ENCODE data around the gene MTMR10. TPM values are rescaled to one million over a fixed set of nuclear protein-coding genes. Genes with fewer than 3 reads are reported as not detected.

Gene MTMR10
- total and polyA plus RNA-seq, 2 experiments from 2014 or later = 7.2 to 8.1 TPM

DNA sequence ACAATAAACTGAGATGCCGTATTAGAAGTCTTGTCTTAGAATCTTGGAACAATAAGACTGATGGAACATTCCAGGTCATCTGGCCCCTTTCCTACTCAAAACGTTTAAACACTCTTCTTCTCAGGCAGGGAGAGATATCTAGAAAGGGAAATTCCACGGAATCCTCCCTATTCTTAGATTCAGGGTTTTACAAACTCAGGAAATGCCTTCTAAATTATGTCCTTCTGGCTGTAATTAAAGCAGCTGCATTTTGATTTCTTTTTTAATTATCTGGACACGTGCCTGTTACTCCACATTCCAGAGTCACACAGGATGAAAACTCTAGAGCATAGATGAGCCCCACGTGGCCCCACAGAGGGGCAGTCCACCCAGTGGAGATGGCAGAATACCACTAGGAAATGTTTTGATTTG, 41.5 kb upstream of the MTMR10 start:
- no peak for TF ChIP-seq EZH2 (IDR thresholded peaks at IDR 0.05; ENCODE audit: insufficient read depth, poor library complexity, severe bottlenecking)
- peak overlapping the region; percentile 78 for H3K4me2 ChIP-seq (ENCODE audit: unreplicated experiment)
- H3K9me3 ChIP-seq (ENCODE audit: low read depth) = no peaks in the 10 kb centered on the region
- peak overlapping the region; percentile 3 for H3K4me3 ChIP-seq
- no peaks in the 10 kb centered on the region for H3K9me2 ChIP-seq (ENCODE audit: insufficient read depth)
- peaks cover 27% of the 10 kb centered on the region for H3K4me1 ChIP-seq (ENCODE audit: insufficient read depth)
- peak overlapping the region; percentile 30; the same call in 1 of the 2 replicates for H3K27ac ChIP-seq
- peak overlapping the region; percentile 64 for H2AFZ ChIP-seq
- no peaks in the 10 kb centered on the region for H3K36me3 ChIP-seq (ENCODE audit: low read depth)
- in situ Hi-C loops (cut with MboI) = no loop called here
- H3K79me2 ChIP-seq (ENCODE audit: insufficient read depth) = no peaks in the 10 kb centered on the region
- H3F3A ChIP-seq (ENCODE audit: insufficient read depth) = peaks cover 19% of the 10 kb centered on the region; the same call in 1 of the 2 replicates
- no peaks in the 10 kb centered on the region for H4K20me1 ChIP-seq (ENCODE audit: insufficient read depth)
- 1 to 3% methylated on average over 5 of the region's 5 CpGs for WGBS, 2 experiments (ENCODE audit: low coverage in 1 of 2, low lambda C conversion rate in 2 of 2, missing lambda C conversion rate in 2 of 2)
- H3K27me3 ChIP-seq (replicated peaks; ENCODE audit: insufficient read depth) = no peaks in the 10 kb centered on the region
- DNase-seq = peak; percentile 41
- H3K9ac ChIP-seq = 0 out of 2 replicates have a peak overlapping the region, but pooled peaks have one; percentile 16

DNA sequence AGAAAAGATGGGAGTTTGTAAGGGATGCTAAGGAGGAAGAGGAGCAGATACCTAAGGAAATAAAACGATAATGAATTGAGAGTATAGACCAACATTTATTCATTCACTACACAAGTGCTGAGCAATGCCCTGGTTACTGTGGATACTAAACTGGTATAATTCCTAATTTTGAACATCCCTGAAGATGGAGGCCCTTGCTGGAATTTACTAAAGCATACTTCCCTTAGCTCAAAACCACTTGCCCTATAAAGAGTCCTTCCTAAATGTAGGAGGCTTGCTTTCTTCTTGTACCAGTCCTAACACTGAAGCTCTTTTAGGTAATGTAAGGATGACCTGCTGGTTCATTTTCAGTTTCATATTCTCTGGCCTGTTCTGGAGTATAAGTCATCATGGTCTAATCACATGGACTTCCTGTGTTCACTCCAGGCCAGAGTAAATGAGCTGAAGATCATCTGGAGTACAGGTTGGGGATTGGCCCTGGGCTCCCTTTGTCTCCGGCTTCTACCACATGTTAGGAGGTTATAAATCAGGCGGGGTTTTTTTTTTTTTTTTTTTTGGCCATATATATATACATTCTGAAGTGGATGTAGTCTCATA, 40.1 kb upstream of the MTMR10 start:
- Histone ChIP-seq H4K20me1 (ENCODE audit: insufficient read depth) (no peaks in the 10 kb centered on the region), H3K4me2 (ENCODE audit: unreplicated experiment) (no peak overlapping the region), H3K36me3 (ENCODE audit: low read depth) (no peaks in the 10 kb centered on the region), H3K9me2 (ENCODE audit: insufficient read depth) (no peaks in the 10 kb centered on the region), H3K27me3 (replicated peaks; ENCODE audit: insufficient read depth) (no peaks in the 10 kb centered on the region), H3K27ac (no peak overlapping the region), H3K4me3 (no peak overlapping the region), H3K4me1 (ENCODE audit: insufficient read depth) (peaks cover 27% of the 10 kb centered on the region), H3K9me3 (ENCODE audit: low read depth) (no peaks in the 10 kb centered on the region), H2AFZ (peak overlapping the region; percentile 71; the same call in 1 of the 2 replicates), H3K79me2 (ENCODE audit: insufficient read depth) (no peaks in the 10 kb centered on the region), H3K9ac (no peak overlapping the region), H3F3A (ENCODE audit: insufficient read depth) (peaks cover 19% of the 10 kb centered on the region; the same call in 1 of the 2 replicates)
- in situ Hi-C loops (cut with MboI) = no loop called here
- TF ChIP-seq EZH2phosphoT487 (IDR thresholded peaks at IDR 0.05; ENCODE audit: insufficient read depth, low read depth) = no peak
- no peak for TF ChIP-seq EZH2 (IDR thresholded peaks at IDR 0.05; ENCODE audit: insufficient read depth, poor library complexity, severe bottlenecking)
- 87 to 91% methylated on average over 3 of the region's 3 CpGs for WGBS, 2 experiments (ENCODE audit: low coverage in 1 of 2, low lambda C conversion rate in 2 of 2, missing lambda C conversion rate in 2 of 2)
- DNase-seq = peak; percentile 50

DNA sequence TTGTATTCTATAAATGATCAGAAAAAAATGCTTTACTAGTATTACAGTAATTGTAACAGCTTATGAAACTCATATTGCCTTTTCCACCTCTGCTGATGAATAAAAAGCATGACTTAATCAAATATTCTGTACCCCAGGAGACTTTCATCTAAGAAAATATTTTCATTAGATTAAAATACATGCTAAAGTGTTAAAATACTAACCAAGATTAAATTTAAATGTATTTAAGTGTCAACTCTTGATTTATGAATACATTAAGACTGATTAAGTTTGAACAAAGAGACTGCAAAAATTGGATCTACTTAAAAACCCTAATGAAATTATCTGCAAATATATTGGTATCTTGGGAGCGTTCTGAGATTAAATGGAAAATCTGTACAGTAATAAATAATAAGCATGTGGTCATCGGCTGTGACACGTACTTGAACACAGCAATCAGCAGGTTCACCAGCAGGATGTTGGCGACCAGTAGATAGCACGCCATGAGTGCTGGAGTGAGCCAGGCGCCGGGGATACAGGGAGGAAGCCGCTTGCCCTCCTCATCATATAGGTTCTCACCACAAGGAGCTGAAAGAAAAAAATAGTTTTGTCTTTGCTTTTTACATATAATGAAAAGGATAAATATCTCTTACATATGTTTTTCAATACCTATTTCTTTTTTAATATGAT, 36.6 kb upstream of the MTMR10 start:
- Histone ChIP-seq H3K79me2 (ENCODE audit: insufficient read depth) (no peaks in the 10 kb centered on the region), H3K9me3 (ENCODE audit: low read depth) (no peaks in the 10 kb centered on the region), H3K27me3 (replicated peaks; ENCODE audit: insufficient read depth) (no peaks in the 10 kb centered on the region), H3K27ac (no peak overlapping the region), H2AFZ (no peak overlapping the region), H3K4me1 (ENCODE audit: insufficient read depth) (peaks cover 39% of the 10 kb centered on the region), H3K36me3 (ENCODE audit: low read depth) (no peaks in the 10 kb centered on the region), H3F3A (ENCODE audit: insufficient read depth) (peaks cover 25% of the 10 kb centered on the region), H3K9me2 (ENCODE audit: insufficient read depth) (no peaks in the 10 kb centered on the region), H3K9ac (no peak overlapping the region), H3K4me2 (ENCODE audit: unreplicated experiment) (no peak overlapping the region), H4K20me1 (ENCODE audit: insufficient read depth) (no peaks in the 10 kb centered on the region), H3K4me3 (no peak overlapping the region)
- in situ Hi-C loops (cut with MboI) = no loop called here
- DNase-seq = no peak
- 84 to 90% methylated on average over 8 of the region's 8 CpGs for WGBS, 2 experiments (ENCODE audit: low coverage in 1 of 2, low lambda C conversion rate in 2 of 2, missing lambda C conversion rate in 2 of 2)
- TF ChIP-seq EZH2 (IDR thresholded peaks at IDR 0.05; ENCODE audit: insufficient read depth, poor library complexity, severe bottlenecking) = no peak
- TF ChIP-seq EZH2phosphoT487 (IDR thresholded peaks at IDR 0.05; ENCODE audit: insufficient read depth, low read depth) = no peak

DNA sequence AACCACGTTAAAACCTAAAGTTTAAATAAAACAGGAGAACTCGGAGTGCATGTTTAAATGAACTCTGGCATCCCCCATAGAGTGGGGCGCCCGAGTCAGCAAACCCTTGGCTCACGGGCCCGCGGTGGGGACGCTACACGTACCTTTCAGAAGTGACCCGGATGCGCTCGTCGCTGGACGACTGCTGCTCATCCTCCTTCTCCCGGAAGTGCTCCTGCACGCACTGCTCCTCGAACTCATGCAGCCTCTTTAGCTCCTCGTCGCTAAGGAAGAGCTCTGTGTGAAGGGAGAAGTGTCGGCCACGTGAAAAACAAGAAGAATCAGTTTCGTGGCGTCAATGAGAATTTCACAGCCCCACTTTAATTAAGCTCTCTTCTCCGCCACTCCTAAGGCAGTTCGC, 34.6 kb upstream of the MTMR10 start:
- DNase-seq = no peak
- H4K20me1 ChIP-seq (ENCODE audit: insufficient read depth) = no peaks in the 10 kb centered on the region
- no peak overlapping the region for H2AFZ ChIP-seq
- no peaks in the 10 kb centered on the region for H3K9me2 ChIP-seq (ENCODE audit: insufficient read depth)
- in situ Hi-C loops (cut with MboI) = no loop called here
- 85 to 86% methylated on average over 23 to 25 of the region's 25 CpGs for WGBS, 2 experiments (ENCODE audit: low coverage in 1 of 2, low lambda C conversion rate in 2 of 2, missing lambda C conversion rate in 2 of 2)
- H3K4me3 ChIP-seq = no peak overlapping the region
- peaks cover 20% of the 10 kb centered on the region for H3F3A ChIP-seq (ENCODE audit: insufficient read depth)
- TF ChIP-seq EZH2 (IDR thresholded peaks at IDR 0.05; ENCODE audit: insufficient read depth, poor library complexity, severe bottlenecking) = no peak
- TF ChIP-seq EZH2phosphoT487 (IDR thresholded peaks at IDR 0.05; ENCODE audit: insufficient read depth, low read depth) = no peak
- no peak overlapping the region for H3K27ac ChIP-seq
- no peaks in the 10 kb centered on the region for H3K79me2 ChIP-seq (ENCODE audit: insufficient read depth)
- H3K27me3 ChIP-seq (replicated peaks; ENCODE audit: insufficient read depth) = no peaks in the 10 kb centered on the region
- H3K9me3 ChIP-seq (ENCODE audit: low read depth) = no peaks in the 10 kb centered on the region
- H3K36me3 ChIP-seq (ENCODE audit: low read depth) = no peaks in the 10 kb centered on the region
- H3K4me2 ChIP-seq (ENCODE audit: unreplicated experiment) = no peak overlapping the region
- H3K4me1 ChIP-seq (ENCODE audit: insufficient read depth) = peaks cover 24% of the 10 kb centered on the region
- no peak overlapping the region for H3K9ac ChIP-seq
